Activated CD4-positive, alpha-beta T cell treated with anti-CD3 and anti-CD28 coated beads for 24 hours (primary cell): ENCODE data around the gene CPO.
"Not testable (repeated sequence)": the region's sequence is repeated elsewhere in the genome, so short reads cannot be mapped to it uniquely, and the experiment has no call there.

Source experiments
- DNase-seq, 2 donors: peaks; one replicate each; pipeline ENCODE4 v3.0.0-alpha.2; 2020; ENCODE audit warnings: low read depth in 2 of 2

Gene CPO

GRCh38 chr2:206939340-206939739 is at the start of gene CPO:
CPO (plus strand) TSS chr2:206939518; CDS start chr2:206939600, 82 bp downstream.
- DNase-seq, result no peak

DNA sequence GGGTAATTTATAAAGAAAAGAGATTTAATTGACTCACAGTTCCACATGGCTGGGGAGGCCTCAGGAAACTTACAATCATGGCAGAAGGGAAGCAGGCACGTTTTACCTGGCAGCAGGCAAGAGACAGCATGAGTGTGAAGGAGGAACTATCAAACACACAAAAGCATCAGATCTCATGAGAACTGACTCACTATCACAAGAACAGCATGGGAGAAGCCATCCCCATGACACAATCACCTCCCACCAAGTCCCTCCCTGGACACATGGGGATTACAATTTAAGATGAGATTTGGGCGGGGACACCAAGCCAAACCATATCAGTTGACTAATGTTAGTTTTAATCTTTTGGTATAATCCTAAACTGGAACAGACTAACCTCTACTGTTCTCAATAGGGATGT is 49.1 kb upstream of the CPO start:
- DNase-seq, result no peak

DNA sequence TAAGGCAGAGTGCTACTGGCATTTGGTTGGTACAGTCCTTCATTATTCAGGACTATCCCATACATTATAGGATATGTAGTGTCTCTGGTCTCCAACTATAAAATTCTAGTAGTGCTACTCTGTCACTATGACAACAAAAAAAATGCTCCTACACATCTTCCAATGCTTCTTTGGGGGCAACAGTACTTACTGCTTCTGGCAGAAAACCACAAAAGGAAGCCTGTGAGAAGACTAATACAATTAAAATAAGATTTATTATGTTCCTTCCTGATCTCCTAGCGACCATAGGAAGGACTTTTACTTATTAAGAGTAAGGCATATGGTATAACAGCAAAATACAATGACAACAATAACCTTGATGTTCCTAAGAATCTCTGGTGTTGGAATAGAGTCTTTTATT is 48.4 kb upstream of the CPO start:
- no peak for DNase-seq

GRCh38 chr2:206915121-206915520 is 24.2 kb upstream of the CPO start:
- DNase-seq, result no peak

GRCh38 chr2:206918263-206918662 is 21.1 kb upstream of the CPO start:
- DNase-seq, result no peak

DNA sequence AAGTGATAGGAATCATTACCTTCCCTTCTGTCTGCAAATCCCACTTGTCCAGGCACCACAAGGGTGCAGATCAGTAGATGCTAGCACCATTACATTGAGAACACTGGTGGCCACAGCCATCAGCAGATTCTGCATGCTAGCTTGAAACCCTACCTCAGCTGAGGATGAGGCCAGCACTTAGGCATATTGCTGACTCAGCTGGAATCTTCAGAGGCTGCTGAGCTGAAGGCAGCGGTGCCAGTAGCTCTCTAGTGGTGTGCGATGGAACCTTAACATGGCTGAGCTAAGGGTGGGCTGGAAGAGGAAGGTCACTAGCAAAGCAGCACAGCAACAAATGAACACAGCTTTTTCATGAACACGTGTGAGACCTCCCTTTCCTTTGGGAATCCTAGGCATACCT is 19.0 kb upstream of the CPO start:
- DNase-seq, result no peak

GRCh38 chr2:206920951-206921350 is 18.4 kb upstream of the CPO start:
- no peak for DNase-seq

DNA sequence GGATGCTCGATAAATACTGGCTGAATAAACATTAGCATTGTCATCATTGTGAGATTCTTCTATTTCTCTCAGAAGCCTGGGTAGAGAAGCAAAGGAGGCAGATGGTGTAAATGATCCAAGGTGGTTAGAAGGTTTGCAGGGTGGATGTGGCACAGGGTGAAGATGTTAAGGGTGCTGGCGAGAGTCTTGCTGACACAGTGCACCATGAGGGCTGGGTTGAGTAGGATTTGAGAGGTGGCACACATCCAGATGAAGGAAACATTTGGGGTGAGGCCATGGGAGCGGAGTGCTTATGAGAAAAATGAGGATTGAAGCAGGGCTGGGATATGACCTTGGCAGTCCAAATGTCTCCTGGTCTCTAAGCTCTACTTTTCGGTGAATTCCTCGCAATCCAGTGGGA is 17.8 kb upstream of the CPO start:
- DNase-seq, result no peak

DNA sequence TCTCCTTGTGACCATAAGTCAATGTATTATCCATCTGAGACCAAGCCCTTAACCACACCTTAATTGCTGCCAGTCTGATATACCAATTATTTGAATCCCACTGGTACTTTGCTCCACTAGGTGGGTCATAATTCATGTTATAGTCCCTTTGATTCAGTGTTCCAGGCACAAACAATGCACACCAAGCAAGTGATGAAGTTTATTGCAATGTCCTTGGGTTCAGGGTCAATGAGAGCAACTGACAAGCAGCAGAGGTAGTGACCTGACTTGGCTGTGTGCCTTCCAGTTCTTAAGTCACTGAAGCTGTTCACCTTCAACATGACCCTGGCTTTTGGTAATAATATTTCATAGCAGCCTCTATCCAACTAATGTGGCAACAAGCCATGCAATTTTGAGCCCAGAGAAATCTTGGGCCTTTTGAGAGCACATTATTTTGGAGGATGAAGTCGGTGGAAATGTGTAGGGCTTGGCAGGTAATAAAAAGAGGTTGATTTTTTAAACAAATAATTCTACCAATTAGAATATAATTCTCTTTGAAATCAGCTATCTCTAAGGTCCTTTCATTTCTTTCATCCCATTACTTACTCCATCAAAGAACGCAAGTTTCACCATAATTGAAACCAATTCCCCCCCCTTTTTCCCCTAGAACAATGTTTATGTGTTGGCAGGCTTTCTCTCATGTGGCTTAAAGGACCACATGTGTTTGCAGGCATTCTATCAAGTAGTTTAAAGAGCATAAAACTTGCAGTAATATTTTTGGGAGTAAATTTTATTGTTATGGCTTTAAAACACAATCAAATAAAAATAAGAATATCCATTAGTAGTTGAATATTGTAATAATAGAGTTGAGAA is 3.1 kb upstream of the CPO start:
- DNase-seq, result no peak

- DNase-seq, result no peak
Measured at GRCh38 chr2:206936843-206937230, 2.5 kb upstream of the CPO start.

- DNase-seq, result no peak
Measured at GRCh38 chr2:206937555-206937954, 1.8 kb upstream of the CPO start.

GRCh38 chr2:206940546-206940945 is 1.2 kb downstream of the CPO start:
- no peak for DNase-seq

DNA sequence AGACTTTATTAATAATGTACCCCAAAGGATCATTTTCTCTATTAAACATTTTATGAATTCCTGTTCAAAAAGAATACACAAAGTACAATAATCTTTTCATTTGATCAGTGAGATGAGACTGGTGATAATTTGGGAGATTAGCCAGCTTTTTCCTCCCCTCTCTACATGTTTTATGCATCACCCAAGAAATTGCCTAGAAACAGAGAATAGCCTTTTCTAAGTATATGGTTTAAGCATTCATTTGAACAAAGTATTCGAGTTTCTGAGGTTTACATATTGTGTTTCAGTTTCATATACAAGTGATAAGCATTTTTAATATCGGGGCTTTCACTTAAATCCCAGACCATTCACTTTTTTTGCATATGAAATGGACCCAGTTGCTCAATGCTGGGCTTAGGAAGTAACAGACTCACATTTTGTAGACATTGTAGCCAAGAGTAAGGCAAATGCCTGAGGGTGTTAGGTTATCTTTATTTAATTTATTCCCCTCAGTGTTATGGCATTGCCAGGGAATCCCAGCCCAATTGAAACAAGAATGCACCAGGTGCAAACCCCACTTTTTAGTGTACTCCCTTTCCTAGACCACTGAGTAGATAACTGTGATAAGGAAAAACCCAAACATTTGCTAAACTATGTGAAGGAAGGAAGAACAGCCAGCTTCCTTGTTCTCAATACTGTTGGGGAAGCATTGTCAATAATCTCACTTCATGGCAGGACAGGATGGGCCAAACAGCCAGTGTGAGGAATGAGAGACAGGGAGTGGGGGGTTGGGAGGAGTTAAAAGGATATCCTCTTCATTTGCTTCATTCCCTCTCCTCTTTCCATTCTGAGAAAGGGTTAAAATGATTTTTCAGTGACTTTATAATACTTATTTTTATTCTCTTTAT is 3.5 kb downstream of the CPO start:
- no peak for DNase-seq

DNA sequence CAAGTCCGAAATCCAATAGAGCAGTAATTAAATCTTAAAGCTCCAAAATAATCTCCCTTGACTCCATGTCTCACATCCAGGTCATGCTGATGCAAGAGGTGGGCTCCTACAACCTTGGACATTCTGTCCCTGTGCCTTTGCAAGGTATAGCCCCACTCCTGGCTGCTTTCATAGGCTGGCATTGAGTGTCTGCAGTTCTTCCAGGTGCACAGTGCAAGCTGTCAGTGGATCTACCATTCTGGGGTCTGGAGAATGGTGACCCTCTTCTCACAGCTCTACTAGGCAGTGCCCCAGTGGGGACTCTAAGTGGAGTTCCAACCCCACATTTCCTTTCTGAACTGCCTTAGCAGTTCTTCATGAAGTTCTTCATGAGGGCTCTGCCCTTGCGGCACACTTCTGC is 14.1 kb downstream of the CPO start:
- DNase-seq, result not testable (repeated sequence)

GRCh38 chr2:206955253-206955652 is 15.9 kb downstream of the CPO start:
- DNase-seq, result no peak

GRCh38 chr2:206958261-206958660 is 18.9 kb downstream of the CPO start:
- no peak for DNase-seq

- no peak for DNase-seq
Measured at GRCh38 chr2:206962966-206963365, 23.6 kb downstream of the CPO start.

GRCh38 chr2:206968134-206969086 is 29.1 kb downstream of the CPO start:
- DNase-seq, result no peak

DNA sequence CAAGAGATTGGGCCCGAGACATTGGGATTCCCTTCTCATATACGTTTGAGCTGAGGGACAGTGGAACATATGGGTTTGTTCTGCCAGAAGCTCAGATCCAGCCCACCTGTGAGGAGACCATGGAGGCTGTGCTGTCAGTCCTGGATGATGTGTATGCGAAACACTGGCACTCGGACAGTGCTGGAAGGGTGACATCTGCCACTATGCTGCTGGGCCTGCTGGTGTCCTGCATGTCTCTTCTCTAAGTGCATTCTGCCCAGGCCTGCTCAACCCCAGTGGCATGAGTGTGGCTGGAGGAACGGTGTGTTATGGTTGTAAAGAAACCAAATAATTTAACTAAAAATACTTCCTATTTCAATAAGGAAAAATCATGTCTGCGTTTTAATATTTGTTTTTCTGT is 29.9 kb downstream of the CPO start:
- DNase-seq, result no peak

GRCh38 chr2:206970589-206971360 is 31.5 kb downstream of the CPO start:
- DNase-seq, result no peak

DNA sequence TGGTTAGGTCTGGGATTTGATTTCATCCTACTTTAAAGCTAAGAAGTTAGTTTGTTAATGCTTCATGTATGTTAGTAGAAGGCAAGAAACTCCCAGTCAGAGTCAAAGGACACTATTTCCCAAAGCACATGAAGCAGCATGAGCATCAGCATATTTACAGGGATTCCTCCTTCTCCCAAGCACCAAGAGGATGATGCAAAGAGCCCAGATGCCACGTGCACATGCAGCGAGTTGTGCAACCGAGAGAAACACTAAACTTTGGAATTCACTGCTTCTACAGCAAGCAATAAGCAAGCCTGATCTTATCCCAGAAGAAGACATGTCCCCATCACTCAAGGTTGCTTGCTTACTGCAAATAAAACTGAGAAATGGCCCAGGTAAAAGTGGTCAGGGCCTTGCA is 32.5 kb downstream of the CPO start:
- no peak for DNase-seq
